ENCODE data around the gene IGDCC3.
"Not testable (repeated sequence)": the region's sequence is repeated elsewhere in the genome, so short reads cannot be mapped to it uniquely, and the experiment has no call there.

IGDCC3 gene

DNA sequence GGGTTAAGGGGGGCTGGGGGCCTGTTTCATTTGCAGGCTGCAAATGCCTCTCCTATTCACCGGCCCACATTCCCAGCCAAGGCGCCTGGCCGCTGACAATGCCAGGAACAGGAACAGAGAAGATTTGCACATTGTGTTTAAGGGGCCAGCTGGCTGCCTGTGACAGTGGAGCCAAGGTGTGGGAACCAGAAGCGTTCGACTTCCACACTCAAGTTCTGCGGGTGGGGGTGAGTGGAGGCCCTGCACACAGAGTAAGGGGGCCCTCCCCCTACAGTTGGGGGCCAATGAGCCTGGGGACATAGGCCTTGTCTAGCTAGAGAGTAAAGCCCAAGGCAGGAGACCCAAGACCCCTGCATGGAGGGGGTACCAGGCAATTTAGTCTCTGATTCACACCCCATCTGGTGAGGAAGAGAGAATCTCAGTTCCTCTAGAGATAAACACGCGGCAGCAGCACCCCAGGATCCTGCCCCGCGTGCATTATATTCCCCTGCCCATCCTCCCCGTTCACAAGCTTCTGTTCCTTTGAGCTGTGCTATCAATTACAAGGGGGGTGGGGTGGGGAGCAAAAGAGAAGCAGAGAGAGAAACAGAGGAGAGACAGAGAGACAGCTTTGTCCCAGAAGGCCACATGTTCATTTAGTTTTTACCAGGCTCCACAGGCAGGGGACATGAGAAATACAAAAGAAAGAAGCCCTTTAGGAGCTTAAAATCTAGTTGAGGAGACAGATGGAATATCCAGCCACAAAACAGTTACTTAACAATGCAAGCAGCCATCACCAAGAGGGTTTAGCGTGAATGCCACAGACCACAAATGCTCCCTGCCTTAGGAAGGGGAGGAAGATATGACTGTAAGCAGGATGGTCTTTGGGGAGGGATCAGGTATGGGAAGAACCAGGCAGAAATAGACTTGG is 9.2 kb downstream of the IGDCC3 start:
- DNase-seq, result no peak

DNA sequence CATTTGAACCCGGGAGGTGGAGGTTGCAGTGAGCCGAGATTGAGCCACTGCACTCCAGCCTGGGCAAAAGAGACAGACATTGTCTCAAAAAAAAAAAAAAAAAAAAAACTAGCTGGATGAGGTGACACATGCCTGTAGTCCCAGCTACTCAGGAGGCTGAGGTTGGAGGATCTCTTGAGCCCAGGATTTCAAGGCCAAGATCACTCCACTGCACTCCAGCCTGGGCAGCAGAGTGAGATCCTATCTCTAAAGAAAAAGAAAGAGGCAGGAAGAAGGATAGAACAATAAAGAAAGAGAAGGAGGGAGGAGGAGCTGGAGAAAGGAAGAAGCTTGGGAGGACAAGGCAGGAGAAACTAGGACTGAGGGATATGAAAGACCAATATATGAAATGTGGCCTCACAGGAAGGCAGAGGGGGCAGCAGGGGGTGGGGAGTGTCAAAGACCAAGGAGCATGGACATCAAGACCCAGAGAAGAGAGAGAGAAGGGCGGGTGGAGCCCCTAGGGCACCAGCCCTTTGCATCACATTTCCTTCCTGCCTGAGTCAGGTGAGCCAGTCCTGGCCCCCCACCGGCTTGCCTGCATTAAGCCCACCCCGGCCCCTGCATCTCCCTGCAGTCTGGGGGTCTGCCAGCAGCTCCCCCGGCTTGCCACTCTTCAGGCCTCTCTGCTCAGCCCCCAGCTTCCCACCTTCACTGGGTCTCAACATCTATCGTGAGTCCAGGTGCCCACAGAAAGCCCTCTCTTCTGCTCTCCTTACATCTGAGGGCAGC is 11.5 kb downstream of the IGDCC3 start:
- no peak for DNase-seq

- DNase-seq, result no peak
These were observed 12.6 kb downstream of the IGDCC3 start for GRCh38 chr15:65365229-65365628.

DNA sequence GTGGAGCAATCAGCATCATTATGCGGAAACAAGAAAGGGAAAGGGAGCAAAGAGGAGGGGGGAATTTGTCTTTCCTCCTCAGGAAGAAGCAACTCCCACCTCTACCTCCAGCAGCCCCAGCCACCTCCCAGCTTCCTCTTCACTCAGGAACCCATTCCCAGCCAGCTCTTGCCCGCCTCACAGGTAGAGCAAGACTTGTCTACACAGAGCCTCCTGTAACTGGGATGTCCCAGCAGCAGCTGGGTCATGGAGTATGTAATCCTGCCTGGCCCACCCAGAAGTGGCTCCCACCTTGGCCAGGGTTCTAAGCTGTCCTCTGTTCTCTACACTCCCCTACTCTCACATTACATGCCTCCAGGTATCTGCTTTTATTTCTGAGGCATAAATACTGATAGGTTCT is 14.0 kb downstream of the IGDCC3 start:
- no peak for DNase-seq

DNA sequence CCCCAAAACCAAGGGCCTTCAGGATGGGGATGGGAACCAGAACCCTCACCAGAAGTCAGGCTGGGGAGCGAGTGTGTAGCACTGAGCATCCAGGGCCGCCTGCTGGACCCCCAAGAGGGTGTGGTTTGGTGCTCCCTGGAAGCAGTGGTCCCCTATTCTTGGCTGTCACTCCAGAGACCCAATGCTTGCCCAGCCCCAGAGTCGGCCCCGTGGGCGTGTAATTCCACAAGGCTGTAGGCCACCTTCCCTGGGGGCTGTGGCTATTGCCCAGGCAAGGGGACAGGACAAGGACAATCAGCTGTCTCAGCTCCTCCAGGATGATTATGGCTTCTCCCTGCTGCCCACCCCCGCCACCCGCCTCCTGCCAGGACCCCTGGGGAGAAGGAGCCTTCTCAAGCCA is 14.5 kb downstream of the IGDCC3 start:
- DNase-seq, result no peak

- DNase-seq, result no peak
These were observed 15.3 kb downstream of the IGDCC3 start for GRCh38 chr15:65362491-65362890.

GRCh38 chr15:65361708-65362459 is 15.9 kb downstream of the IGDCC3 start:
- DNase-seq, result no peak

GRCh38 chr15:65360506-65360905 is 17.3 kb downstream of the IGDCC3 start:
- DNase-seq, result no peak

DNA sequence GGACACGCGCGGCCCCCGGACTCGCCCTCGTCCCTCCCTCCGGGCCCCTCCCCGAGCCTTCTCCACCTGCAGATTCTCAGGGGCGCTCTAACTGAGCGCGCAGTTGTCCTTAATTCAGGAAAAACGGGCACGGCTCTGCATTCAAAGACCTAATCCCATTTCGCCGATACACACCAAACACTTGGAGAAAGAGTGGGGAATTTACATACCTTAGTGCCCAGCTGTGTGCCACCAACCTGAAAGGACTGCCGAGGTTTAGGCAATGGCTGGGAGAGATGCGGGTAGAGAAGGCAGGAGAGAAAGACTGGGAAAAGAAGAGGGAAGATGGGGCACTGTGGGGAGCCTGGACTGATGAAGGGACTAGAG is 21.8 kb downstream of the IGDCC3 start:
- DNase-seq, result no peak

DNA sequence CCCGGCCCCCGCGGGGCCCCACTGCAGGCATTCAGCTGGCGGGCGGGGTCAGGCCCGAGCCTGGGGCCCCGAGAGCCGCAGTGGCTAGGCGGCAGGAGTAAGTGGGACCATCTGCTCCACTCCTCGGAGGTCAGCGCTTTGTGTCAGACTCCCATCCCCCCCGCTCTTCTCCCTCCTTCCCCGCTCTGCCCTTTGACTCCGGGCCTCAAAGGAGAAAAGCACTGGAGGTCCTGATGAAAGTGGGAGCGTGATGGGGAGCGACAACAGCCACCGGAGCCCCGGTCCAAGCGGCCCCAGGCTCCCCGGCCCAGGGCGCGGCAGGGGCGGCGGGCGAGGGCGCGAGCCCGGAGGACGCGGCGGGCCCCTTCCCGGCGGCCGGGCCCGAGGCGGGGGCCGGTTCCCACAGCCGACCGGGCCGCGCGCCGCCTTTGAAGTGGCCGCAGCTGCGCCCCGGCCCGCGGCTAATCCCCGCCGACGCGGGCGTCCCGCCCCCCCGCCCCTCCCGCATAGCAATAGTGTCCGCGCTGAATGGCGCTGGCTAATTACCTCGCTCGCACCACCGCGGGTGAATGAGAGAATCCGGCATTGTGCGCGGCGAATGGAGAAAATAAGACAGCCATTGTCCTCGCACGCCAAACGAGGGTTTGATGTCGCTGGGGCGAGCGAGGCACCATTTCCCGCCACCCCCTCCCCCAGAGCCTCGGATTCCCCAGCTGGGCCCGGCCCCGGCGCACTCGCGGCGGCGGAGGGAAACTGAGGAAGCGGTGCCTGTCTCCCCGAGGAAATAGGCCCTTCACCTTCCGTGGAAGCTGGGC is 22.4 kb downstream of the IGDCC3 start:
- DNase-seq, result no peak

DNA sequence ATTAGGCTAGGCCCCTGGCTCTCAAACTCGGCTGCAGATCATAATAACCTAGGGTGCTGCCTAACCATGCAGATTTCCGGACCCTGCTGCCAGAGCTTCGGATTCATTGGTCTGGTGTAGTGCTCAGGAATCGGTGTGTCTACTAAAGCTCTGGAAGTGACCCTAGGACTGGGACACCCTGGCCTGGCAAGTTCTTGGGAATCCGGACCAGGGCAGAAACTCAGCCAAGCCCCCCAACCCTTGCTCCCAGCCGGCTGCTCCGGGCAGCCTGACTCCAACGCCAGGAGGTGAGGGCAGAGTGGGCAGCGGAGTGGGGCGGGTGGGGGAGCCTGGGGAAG is 23.0 kb downstream of the IGDCC3 start:
- DNase-seq, result no peak

DNA sequence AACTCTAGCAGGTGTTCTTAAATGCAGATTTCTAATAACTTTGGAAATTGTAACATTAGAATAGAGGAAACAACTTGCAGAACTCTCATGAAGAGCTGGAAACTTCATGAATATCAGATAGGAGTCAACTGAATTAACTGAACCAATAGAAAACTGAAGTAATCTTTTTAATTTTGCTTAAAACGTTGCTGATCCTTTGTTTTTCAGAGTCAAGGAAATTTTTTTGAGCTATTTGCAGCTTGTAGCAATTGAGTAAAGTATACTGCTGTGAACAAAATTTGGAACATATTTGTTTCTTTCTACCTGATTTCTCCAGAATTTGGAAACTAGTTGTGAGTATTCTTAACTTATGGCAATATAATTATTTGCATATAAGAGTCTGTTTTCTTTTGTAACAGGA is 25.8 kb downstream of the IGDCC3 start:
- not testable (repeated sequence) for DNase-seq

GRCh38 chr15:65349338-65349737 is 28.5 kb downstream of the IGDCC3 start:
- DNase-seq, result no peak

GRCh38 chr15:65347756-65348155 is 30.0 kb downstream of the IGDCC3 start:
- DNase-seq, result not testable (repeated sequence)

- DNase-seq, result no peak
These were observed 30.8 kb downstream of the IGDCC3 start for GRCh38 chr15:65346856-65347598.

GRCh38 chr15:65344914-65345275 is 32.9 kb downstream of the IGDCC3 start:
- DNase-seq, result no peak

GRCh38 chr15:65344214-65344913 is 33.4 kb downstream of the IGDCC3 start:
- DNase-seq, result no peak

- no peak for DNase-seq
These were observed 34.3 kb downstream of the IGDCC3 start for GRCh38 chr15:65343374-65343981.

- no peak for DNase-seq
These were observed 35.3 kb downstream of the IGDCC3 start for GRCh38 chr15:65342493-65342892.

DNA sequence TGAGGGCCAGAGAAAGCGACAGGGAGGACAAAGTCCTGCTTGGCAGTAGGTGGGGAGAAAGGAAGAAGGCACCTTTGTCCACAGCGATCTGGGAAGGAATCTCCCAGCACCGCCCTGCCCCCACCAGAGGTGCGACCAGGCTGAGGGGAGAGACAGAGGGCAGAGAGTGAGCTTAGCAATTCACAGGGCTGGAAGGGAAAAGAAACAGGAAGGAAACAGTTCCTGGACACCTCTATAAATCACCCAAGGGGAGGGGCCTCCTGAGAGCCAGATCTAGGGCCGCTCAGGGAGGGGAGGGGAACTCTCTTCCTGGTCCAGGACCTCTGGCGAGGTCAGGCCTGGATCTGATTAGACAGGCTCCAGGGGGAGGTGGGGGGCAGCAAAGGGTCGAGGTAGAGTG is 37.9 kb downstream of the IGDCC3 start:
- DNase-seq, result no peak

DNA sequence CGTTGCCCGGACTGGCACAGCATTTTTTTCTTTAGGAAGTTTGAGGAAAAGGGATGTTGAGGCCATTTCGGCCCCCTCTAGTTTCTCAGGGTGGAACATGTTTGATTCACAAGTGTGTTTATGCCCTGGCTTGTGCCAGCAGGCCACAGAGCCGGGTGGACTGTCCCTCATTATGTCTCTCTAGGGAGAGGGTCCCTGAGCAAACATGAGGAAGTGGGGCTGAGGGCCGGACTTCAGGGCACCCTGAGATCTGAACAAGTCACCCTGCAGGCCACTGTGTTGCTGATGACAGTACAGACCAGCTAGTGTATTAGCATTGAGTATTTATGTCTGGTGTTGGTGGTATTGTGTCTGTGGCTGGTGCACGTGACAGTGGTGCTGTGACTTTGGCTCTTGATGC is 38.4 kb downstream of the IGDCC3 start:
- DNase-seq, result no peak

All from NCI-H1048 (cell line).